Raji (cell line): Measurements from ENCODE around the gene UNG.

Experiments used
- POLR2A ChIP-seq: IDR thresholded peaks from 2 replicates; pipeline ENCODE4 v1.6.1; 2011; ENCODE audit warnings: low read depth, low read length, control low read depth; ENCODE audit not compliant: insufficient read depth

The UNG gene

GRCh38 chr12:109110988-109111495, 13.6 kb downstream of the UNG start:
- no peak for TF ChIP-seq POLR2A

- no peak for TF ChIP-seq POLR2A
Measured at GRCh38 chr12:109112720-109113465, 15.5 kb downstream of the UNG start.

GRCh38 chr12:109113661-109114321, 16.4 kb downstream of the UNG start:
- no peak for TF ChIP-seq POLR2A

GRCh38 chr12:109114644-109115043, 17.2 kb downstream of the UNG start:
- TF ChIP-seq POLR2A, result no peak

GRCh38 chr12:109115404-109115757, 18.0 kb downstream of the UNG start:
- no peak for TF ChIP-seq POLR2A

GRCh38 chr12:109115758-109116610, 18.6 kb downstream of the UNG start, which contains the start of gene ACACB:
TSS of gene ACACB (plus strand) at chr12:109116587. CDS start at chr12:109139406, 22,819 bp downstream.
- no peak for TF ChIP-seq POLR2A

- no peak for TF ChIP-seq POLR2A
Measured at GRCh38 chr12:109116611-109116949, 19.2 kb downstream of the UNG start.

- no peak for TF ChIP-seq POLR2A
Measured at GRCh38 chr12:109120095-109120494, 22.7 kb downstream of the UNG start.

GRCh38 chr12:109120557-109120956, 23.2 kb downstream of the UNG start:
- TF ChIP-seq POLR2A, result no peak

GRCh38 chr12:109121346-109121880, 24.0 kb downstream of the UNG start:
- TF ChIP-seq POLR2A, result no peak

- TF ChIP-seq POLR2A, result no peak
Measured at GRCh38 chr12:109124878-109125648, 27.7 kb downstream of the UNG start.

GRCh38 chr12:109125791-109126190, 28.4 kb downstream of the UNG start:
- no peak for TF ChIP-seq POLR2A

GRCh38 chr12:109126784-109127183, 29.4 kb downstream of the UNG start:
- TF ChIP-seq POLR2A, result no peak

- TF ChIP-seq POLR2A, result no peak
Measured at GRCh38 chr12:109127533-109128242, 30.3 kb downstream of the UNG start.
